Neural progenitor cell (in vitro differentiated cells): Measurements from ENCODE around the gene ZNF385A. TPM values are rescaled to one million over a fixed set of nuclear protein-coding genes. Genes with fewer than 3 reads are reported as not detected.

Source experiments
- DNase-seq: peaks from one replicate; pipeline ENCODE4 v3.0.0-alpha.2; 2016; ENCODE audit warnings: low spot score
- H2AFZ ChIP-seq: fragments of 200-600 bp; sonication (generic); replicated peaks from 2 replicates; pipeline ENCODE4 v1.6.1; 2016; ENCODE audit warnings: antibody characterized with exemption
- H3F3A ChIP-seq: fragments of 200-600 bp; sonication (generic); 2 replicates; pipeline ENCODE4 v1.6.1; 2016; ENCODE audit warnings: antibody characterized with exemption, low read depth
- H3K27ac ChIP-seq: fragments of 200-600 bp; sonication (generic); 2 replicates; pipeline ENCODE4 v1.5.1; 2016; ENCODE audit warnings: mild to moderate bottlenecking
- H3K27me3 ChIP-seq: fragments of 200-600 bp; sonication (generic); 2 replicates; pipeline ENCODE4 v1.6.1; 2016; ENCODE audit warnings: mild to moderate bottlenecking, moderate library complexity
- H3K36me3 ChIP-seq: fragments of 200-600 bp; sonication (generic); 2 replicates; pipeline ENCODE4 v1.5.1; 2016
- H3K4me1 ChIP-seq: fragments of 200-600 bp; sonication (generic); 2 replicates; pipeline ENCODE4 v1.6.1; 2016; ENCODE audit warnings: mixed run types
- H3K4me2 ChIP-seq: fragments of 200-600 bp; sonication (generic); 2 replicates; pipeline ENCODE4 v1.6.1; 2016
- H3K4me3 ChIP-seq: fragments of 200-600 bp; sonication (generic); 2 replicates; pipeline ENCODE4 v1.5.1; 2016
- H3K79me2 ChIP-seq: fragments of 200-600 bp; sonication (generic); 2 replicates; pipeline ENCODE4 v1.6.1; 2016; ENCODE audit warnings: low read depth
- H3K9ac ChIP-seq: fragments of 200-600 bp; sonication (generic); 2 replicates; pipeline ENCODE4 v1.6.1; 2016
- H3K9me3 ChIP-seq: fragments of 200-600 bp; sonication (generic); 2 replicates; pipeline ENCODE4 v1.5.1; 2016; ENCODE audit warnings: low read depth
- H4K20me1 ChIP-seq: fragments of 200-600 bp; sonication (generic); 2 replicates; pipeline ENCODE4 v1.6.1; 2016; ENCODE audit warnings: low read depth
- H3K27ac Mint-ChIP-seq: 3 replicates; pipeline ENCODE4 v1.8.0; 2021; ENCODE audit warnings: mixed read lengths
- H3K27me3 Mint-ChIP-seq: 2 replicates; pipeline ENCODE4 v1.8.0; 2022; ENCODE audit warnings: low read depth, mild to moderate bottlenecking, inconsistent platforms, moderate library complexity, mixed read lengths; ENCODE audit not compliant: insufficient read depth
- H3K36me3 Mint-ChIP-seq: 3 replicates; pipeline ENCODE4 v1.8.0; 2021; ENCODE audit warnings: mixed read lengths
- H3K4me1 Mint-ChIP-seq: 3 replicates; pipeline ENCODE4 v1.8.0; 2021; ENCODE audit warnings: mixed read lengths
- H3K4me3 Mint-ChIP-seq: 3 replicates; pipeline ENCODE4 v1.8.0; 2021; ENCODE audit warnings: mild to moderate bottlenecking, moderate library complexity, mixed read lengths
- H3K9me3 Mint-ChIP-seq: 3 replicates; pipeline ENCODE4 v1.8.0; 2020; ENCODE audit warnings: mixed read lengths
- CTCF ChIP-seq: fragments of 200-600 bp; sonication (generic); IDR thresholded peaks from 2 replicates; pipeline ENCODE4 v1.5.1; 2017; ENCODE audit warnings: antibody characterized with exemption, mild to moderate bottlenecking
- EZH2 ChIP-seq: fragments of 200-600 bp; sonication (generic); IDR thresholded peaks from 2 replicates; pipeline ENCODE4 v1.6.1; 2017; ENCODE audit warnings: antibody characterized with exemption, mild to moderate bottlenecking, moderate library complexity
- EZH2phosphoT487 ChIP-seq: fragments of 200-600 bp; sonication (generic); IDR thresholded peaks from 2 replicates; pipeline ENCODE4 v1.6.1; 2017; ENCODE audit warnings: antibody characterized with exemption
- total RNA-seq: library from RNA; depleted of rRNA; stranded (reverse); fragments of >200 nt; gene quantifications from 2 replicates; pipeline ENCODE4 v1.2.3, GENCODE V29; 2015; ENCODE audit warnings: low replicate concordance

The ZNF385A gene
- total RNA-seq, 1 donor from 2014 or later, result 6.2 TPM

- no peak overlapping the region for H3K27ac Mint-ChIP-seq
- H3K4me1 Mint-ChIP-seq, result peaks cover 61% of the 10 kb centered on the region
Observed at GRCh38 chr12:54383041-54383609, 1.4 kb downstream of the ZNF385A start.

GRCh38 chr12:54381136-54381535, 3.4 kb downstream of the ZNF385A start:
- Mint-ChIP-seq H3K36me3 (peaks cover 12% of the 10 kb centered on the region), H3K27me3 (peaks cover 3% of the 10 kb centered on the region), H3K4me1 (peaks cover 52% of the 10 kb centered on the region), H3K27ac (no peak overlapping the region), H3K4me3 (no peak overlapping the region), H3K9me3 (no peaks in the 10 kb centered on the region)
- Histone ChIP-seq H3K27ac (no peak overlapping the region), H3K4me2 (no peak overlapping the region), H4K20me1 (peaks cover 72% of the 10 kb centered on the region), H3K9me3 (no peaks in the 10 kb centered on the region), H2AFZ (no peak overlapping the region), H3K36me3 (no peaks in the 10 kb centered on the region), H3F3A (peaks cover 31% of the 10 kb centered on the region), H3K4me3 (no peak overlapping the region), H3K27me3 (no peaks in the 10 kb centered on the region), H3K9ac (no peak overlapping the region), H3K4me1 (peaks cover 33% of the 10 kb centered on the region), H3K79me2 (peaks cover 25% of the 10 kb centered on the region)
- DNase-seq, result no peak
- TF ChIP-seq EZH2phosphoT487, result no peak
- TF ChIP-seq EZH2, result no peak
- TF ChIP-seq CTCF, result no peak

More at GRCh38 chr12:54383041-54383609, 1.4 kb downstream of the ZNF385A start:
- Mint-ChIP-seq H3K36me3 (peaks cover 3% of the 10 kb centered on the region), H3K27me3 (no peaks in the 10 kb centered on the region), H3K4me3 (no peak overlapping the region), H3K9me3 (no peaks in the 10 kb centered on the region)
- Histone ChIP-seq H3K9ac (no peak overlapping the region), H2AFZ (no peak overlapping the region), H3K36me3 (no peaks in the 10 kb centered on the region), H3K4me2 (no peak overlapping the region), H3K27ac (no peak overlapping the region), H4K20me1 (peaks cover 69% of the 10 kb centered on the region), H3K9me3 (no peaks in the 10 kb centered on the region), H3K4me3 (no peak overlapping the region), H3K79me2 (peaks cover 28% of the 10 kb centered on the region), H3K27me3 (no peaks in the 10 kb centered on the region), H3K4me1 (peaks cover 52% of the 10 kb centered on the region), H3F3A (peaks cover 51% of the 10 kb centered on the region)
- TF ChIP-seq CTCF, result no peak
- no peak for TF ChIP-seq EZH2
- TF ChIP-seq EZH2phosphoT487, result no peak
- DNase-seq, result no peak

GRCh38 chr12:54379398-54380201, 4.9 kb downstream of the ZNF385A start:
- Histone ChIP-seq H2AFZ (no peak overlapping the region), H3K4me3 (peak overlapping the region; percentile 58), H3K36me3 (no peaks in the 10 kb centered on the region), H4K20me1 (peaks cover 70% of the 10 kb centered on the region), H3K9ac (no peak overlapping the region), H3K4me1 (peaks cover 18% of the 10 kb centered on the region), H3F3A (peaks cover 20% of the 10 kb centered on the region), H3K79me2 (peaks cover 15% of the 10 kb centered on the region), H3K9me3 (no peaks in the 10 kb centered on the region), H3K27ac (no peak overlapping the region), H3K4me2 (peak overlapping the region; percentile 81), H3K27me3 (no peaks in the 10 kb centered on the region)
- peak; percentile 96 for DNase-seq
- Mint-ChIP-seq H3K36me3 (peaks cover 12% of the 10 kb centered on the region), H3K27me3 (peaks cover 3% of the 10 kb centered on the region), H3K9me3 (no peaks in the 10 kb centered on the region), H3K4me1 (peaks cover 40% of the 10 kb centered on the region), H3K27ac (no peak overlapping the region), H3K4me3 (peak overlapping the region; percentile 85)
- TF ChIP-seq CTCF, result peak; percentile 100
- no peak for TF ChIP-seq EZH2phosphoT487
